ENCODE measurements around the gene LRCH3.
"Not testable (repeated sequence)": the region's sequence is repeated elsewhere in the genome, so short reads cannot be mapped to it uniquely, and the experiment has no call there.

LRCH3 gene

GRCh38 chr3:197836244-197836643, 45.2 kb downstream of the LRCH3 start:
- ATAC-seq: no peak

GRCh38 chr3:197837282-197837681, 46.2 kb downstream of the LRCH3 start:
- ATAC-seq: no peak
- DNase-seq: no peak

More at GRCh38 chr3:197836244-197836643, 45.2 kb downstream of the LRCH3 start:
- DNase-seq: no peak

DNA sequence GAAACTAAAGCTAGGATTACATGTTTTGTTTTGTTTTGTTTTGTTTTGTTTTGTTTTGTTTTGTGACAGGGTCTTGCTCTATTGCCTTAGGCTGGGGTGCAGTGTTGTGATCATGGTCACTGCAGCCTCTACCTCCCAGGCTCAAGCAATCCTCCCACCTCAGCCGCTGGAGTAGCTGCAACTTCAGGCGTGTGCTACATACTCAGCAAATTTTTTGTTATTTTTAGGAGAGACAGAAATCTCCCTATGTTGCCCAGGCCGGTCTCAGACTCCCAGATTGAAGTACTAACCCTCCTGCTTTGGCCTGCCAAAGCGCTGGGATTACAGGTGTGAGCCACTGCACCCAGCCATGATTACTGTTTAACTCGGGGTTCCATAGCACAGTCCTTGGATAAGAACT, 50.7 kb downstream of the LRCH3 start:
- ATAC-seq: no peak
- no peak for DNase-seq

GRCh38 chr3:197846491-197846890, 55.4 kb downstream of the LRCH3 start:
- DNase-seq (no peak), ATAC-seq (no peak)

- DNase-seq: no peak
- ATAC-seq: peak; percentile 93
Observed at GRCh38 chr3:197847866-197848401, 56.9 kb downstream of the LRCH3 start.

DNA sequence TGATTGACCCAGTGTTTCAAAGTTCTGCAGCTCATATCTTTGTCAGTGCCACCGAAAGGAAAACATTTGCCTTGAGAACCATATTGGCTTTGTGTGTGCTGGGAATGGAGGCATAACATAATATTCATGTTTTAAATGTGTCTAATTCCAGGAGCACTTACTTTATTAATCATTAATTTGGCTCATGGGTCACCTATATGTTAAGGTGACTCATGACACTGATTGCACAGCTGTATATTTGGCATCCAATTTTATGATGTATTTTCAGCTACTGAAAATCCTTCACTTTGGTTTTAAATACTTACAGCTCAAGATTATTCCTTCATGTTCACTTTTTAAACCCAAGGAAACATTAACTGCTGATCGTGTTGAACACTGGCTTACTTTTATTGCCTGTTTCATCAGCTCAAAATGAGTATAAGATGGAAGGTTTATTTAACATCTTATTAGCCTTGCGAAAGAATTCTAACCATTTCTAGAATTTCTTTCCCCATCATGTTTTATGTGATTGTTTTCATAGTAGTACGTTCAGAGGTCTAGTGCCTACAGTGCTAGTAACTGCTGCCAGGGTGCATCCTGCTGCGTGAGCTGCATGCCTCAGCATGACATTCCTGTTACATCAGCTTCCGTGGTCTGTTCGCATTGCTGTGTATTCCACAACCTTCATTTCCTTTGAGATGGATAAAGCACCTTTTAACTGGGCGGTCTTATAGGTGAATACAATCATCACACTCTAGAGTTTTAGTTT, 63.7 kb downstream of the LRCH3 start:
- DNase-seq (no peak), ATAC-seq (no peak)

GRCh38 chr3:197855571-197855970, 64.5 kb downstream of the LRCH3 start:
- ATAC-seq: no peak
- DNase-seq: no peak

- no peak for DNase-seq
- ATAC-seq: no peak
Observed at GRCh38 chr3:197856199-197856816, 65.3 kb downstream of the LRCH3 start.

- ATAC-seq: no peak
- no peak for DNase-seq
Observed at GRCh38 chr3:197858133-197858532, 67.1 kb downstream of the LRCH3 start.

DNA sequence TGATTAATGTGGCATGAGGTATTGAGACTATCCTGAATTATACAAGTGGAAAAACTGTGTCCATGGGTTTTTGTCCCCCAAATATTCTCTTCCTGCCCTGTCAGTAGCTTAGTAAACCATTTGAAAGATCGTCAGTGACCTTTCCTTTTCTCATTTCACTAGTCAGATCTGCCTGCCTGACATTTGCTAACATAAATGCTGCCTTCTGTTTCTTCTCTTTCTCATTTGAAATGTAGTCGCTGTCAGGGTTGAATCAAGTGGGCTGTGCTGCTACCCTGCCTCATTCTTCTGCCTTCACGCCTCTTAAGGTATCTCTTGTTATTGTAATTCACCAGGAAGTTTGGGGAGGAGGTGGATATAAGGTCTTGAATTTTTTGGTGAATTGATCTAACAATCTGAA, 67.5 kb downstream of the LRCH3 start:
- no peak for DNase-seq
- ATAC-seq: peak; percentile 78

GRCh38 chr3:197866035-197866434, 75.0 kb downstream of the LRCH3 start:
- no peak for ATAC-seq
- no peak for DNase-seq

DNA sequence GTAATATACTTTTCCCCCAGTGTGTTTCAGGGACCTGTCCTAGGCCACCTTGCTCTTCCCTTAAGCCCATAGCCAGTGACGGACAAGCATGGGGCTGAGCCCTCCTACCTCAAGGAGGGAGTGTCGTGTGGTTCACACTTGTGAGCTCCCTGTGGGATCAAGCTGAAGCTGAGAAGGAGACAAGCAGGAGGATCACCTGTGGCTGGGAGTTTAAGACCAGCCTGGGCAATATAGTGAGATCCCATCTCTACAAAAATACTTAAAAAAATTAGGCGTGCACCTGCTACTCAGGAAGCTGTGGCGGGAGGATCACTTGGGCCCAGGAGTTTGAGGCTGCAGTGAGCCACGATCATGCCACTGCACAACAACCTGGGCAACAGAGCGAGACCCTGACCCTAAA, 82.3 kb downstream of the LRCH3 start:
- ATAC-seq (no peak), DNase-seq (no peak)

DNA sequence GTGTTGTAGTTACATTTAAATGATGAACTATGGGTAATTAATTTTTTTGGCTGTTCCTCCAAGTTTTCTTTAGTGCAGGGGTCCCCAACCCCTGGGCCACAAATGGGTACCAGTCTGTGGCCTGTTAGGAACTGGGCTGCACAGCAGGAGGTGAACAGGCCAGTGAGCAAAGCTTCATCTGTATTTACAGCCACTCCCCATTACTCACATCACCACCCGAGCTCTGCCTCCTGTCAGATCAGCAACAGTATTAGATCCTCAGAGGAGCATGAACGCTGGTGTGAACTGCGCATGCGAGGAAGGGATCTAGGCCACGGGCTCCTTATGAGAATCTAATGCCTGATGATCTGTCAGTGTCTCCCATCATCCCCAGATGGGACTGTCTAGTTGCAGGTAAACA, 83.0 kb downstream of the LRCH3 start:
- ATAC-seq: no peak
- DNase-seq: no peak

GRCh38 chr3:197874653-197875052, 83.6 kb downstream of the LRCH3 start:
- DNase-seq: no peak
- ATAC-seq: no peak

DNA sequence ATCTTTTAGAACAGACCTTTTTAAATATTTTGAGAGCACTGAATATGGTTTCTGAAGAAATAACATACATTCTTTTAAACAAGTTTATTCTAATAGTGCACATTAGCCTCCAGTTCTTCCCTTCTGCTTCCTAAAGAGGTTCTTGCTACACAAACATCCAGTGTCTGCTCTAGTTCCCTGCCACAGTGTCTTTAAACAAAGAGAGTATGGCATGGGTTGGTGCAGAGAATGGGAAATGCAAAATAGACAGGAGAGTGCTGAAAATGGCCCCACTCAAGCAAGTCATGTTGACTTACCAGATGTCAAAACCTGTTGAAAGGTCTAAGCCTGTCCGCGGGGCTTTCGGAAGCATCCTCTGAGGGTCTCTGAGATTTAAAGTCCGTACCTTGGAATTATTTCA, 86.8 kb downstream of the LRCH3 start:
- ATAC-seq (no peak), DNase-seq (no peak)

- DNase-seq: peak; percentile 85
- peak; percentile 94 for ATAC-seq
Observed at GRCh38 chr3:197878427-197878826, 87.4 kb downstream of the LRCH3 start.

DNA sequence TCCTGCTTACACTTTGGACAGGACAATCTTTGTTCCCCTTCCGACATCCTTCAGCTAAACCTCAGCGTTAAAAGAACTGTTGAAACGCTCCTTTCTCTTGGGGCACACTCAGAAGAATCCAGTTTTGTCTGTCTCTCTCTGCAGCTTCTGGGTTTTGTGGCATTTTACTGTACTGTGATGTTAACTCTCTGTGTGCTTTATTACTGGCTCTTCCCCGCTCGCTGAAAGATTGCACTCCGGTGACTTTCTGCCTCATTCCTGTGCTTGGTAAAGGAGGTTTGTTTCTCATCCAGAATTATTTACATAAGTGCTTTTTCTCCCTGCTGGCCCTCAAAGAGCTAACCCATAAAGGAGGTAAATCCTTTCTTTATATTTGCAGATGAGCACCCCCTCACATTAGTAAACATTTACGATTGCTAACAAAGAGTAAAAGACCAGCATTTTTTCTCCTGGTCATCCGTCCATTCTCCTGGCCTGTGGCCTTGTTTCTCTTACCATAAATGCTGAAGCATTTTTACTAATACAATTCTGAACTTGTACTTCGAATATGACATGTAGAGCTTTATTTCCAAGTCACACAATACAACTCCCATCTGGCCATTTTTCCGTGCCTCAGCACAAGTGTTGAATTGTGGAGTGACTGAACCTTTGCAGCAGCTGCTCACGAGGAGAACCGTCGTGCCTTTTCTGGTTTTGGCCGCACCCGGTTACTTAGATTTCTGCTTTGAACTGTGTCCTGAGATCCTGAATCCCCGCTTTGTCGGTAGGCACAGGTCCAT, 89.6 kb downstream of the LRCH3 start:
- DNase-seq (no peak), ATAC-seq (no peak)

DNA sequence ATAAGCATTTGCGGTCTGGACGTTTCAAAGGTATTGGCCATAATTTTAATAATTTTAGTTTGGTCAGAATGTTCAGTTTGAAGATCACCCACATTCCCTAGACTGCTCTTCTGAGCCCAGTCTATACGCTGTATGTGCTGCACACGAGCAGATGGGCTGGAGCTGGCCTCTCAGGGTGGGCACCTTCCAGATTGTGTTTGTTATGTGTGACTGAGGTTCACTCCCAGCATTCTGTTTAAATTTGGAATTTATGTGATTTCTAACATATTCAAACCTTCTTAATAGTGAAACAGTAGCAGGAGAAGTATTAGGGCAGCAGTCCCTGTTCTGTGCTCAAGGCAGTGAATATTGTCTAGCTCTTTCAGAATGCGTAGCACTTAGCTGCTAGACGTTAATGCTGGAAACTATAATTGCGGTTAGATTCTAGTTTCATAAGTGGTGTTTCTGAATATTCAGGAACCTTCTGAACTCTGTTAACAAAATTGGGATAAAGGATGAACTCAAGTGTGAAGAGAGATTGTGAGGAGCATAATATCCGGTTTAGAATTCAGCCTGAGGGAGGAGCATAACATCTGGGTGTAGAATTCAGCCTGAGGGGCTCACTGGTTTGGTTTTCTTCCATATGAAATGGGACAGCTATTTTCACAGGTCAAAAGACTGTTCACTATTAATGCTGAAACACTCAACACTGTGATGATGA, 90.4 kb downstream of the LRCH3 start:
- ATAC-seq: no peak
- no peak for DNase-seq

DNA sequence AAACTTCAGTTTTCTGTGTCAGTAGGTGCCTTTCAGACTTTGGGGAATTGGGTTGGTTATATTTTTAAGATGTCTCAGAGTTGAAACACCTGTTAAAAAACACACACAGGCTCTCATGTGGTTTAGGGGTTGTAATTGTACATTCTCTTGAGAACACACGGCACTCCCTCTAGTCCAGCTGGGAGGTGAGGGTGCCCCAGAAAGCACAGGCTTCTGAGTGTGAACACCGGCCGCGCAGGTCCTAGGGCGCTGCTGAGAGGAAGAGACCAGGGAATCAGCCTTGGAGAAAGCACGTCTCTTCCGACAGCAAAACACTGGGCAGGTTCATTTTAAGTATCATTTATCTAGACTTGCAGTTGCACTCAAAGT, 90.9 kb downstream of the LRCH3 start:
- ATAC-seq (no peak), DNase-seq (no peak)

GRCh38 chr3:197882586-197882985, 91.5 kb downstream of the LRCH3 start:
- ATAC-seq: no peak

GRCh38 chr3:197883541-197883940, 92.5 kb downstream of the LRCH3 start:
- ATAC-seq (no peak), DNase-seq (no peak)

More at GRCh38 chr3:197882586-197882985, 91.5 kb downstream of the LRCH3 start:
- no peak for DNase-seq

GRCh38 chr3:197884330-197884729, 93.3 kb downstream of the LRCH3 start:
- not testable (repeated sequence) for DNase-seq, ATAC-seq

Data from stimulated activated naive CD8-positive, alpha-beta T cell treated with anti-CD3 and anti-CD28 coated beads, Interleukin-15, Interleukin-2, amounts not matched to agents 100 U/mL and 50 U/mL, for 24 hours (primary cell).